ENCODE data around the gene FAM241B.
A peak's percentile ranks its signal among the peaks of the same experiment; 100 is the strongest.

The FAM241B gene

DNA sequence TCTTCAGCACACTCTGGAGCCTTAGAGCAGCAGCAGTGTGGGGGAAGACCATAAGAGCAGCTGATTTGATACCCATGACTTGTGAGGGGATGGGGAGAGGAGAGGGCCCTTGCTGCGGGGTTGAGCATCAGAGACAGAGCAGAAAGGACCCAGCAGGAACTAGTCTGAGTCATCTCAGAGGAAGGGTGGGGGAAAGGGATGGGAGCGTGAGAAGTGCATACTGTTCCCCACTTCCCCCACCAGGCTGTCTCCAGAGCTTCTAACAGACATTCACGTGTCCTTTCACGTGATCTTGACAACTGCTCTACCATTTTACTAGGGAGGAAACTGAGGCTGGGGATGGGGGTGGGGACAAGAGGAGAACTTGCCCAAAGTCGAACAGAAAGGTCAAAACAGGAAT lies 38.7 kb downstream of the FAM241B start:
- DNase-seq = no peak

- peak in 1 of 2 experiments; percentile 34 for DNase-seq
Observed at GRCh38 chr10:69669409-69669808, 39.4 kb downstream of the FAM241B start.

GRCh38 chr10:69673521-69673920 lies 43.5 kb downstream of the FAM241B start:
- peak in 1 of 2 experiments; percentile 23 for DNase-seq

DNA sequence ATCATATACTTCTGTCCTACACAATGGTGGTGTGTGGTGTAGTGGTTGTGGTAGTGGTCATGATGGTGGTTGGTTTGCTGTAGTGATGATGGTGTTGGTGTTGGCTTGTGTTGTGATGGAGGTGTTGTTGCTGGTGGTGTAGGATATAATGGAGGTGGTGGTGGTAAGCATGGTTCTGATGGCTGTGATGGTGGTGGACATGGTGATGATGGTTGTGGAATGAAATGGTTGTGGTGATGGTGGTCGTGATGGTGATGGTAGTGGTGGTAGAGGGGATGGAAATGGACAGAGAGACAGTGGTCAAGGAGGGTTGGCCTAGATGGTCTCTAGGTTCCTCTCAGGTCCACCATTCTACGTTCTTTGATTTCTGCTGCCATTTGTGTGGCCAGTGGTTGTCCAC lies 44.7 kb downstream of the FAM241B start:
- DNase-seq = no peak

- no peak for DNase-seq
Observed at GRCh38 chr10:69676301-69676700, 46.3 kb downstream of the FAM241B start.

DNA sequence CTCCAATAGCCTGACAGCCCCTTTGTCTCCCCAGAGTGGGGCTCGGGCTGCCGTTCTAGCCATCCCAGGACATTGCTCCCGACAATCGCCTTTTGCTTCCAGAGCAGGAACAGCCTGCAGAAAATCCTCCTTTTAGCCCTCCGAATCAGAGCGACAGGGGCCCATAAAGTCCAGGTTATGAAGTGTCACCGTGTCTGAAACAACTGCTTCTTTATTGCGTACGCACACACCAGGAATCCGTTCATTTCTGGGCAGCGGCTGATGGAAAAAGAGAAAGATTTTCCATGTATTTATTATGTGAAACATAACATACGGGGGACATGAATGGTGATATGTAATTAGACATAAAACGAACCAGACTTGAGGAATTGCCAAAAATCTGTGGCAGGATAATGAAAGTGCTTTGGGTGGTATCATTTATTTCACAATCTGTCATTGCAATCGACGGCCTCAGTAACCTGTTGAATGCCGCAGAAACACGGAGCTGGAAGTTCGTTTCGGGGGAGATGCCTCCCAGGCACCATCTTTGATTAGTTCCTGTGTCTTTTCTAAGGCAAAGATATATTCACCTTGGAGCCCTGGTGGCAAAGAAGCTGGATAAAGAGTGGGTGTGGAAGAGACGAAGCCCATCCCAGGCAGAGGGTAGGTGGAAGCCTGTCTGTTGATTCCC lies 48.1 kb downstream of the FAM241B start:
- no peak for DNase-seq

- DNase-seq = no peak
Observed at GRCh38 chr10:69679736-69680135, 49.7 kb downstream of the FAM241B start.

GRCh38 chr10:69680610-69681009 lies 50.6 kb downstream of the FAM241B start:
- DNase-seq = no peak

GRCh38 chr10:69681436-69681835 lies 51.4 kb downstream of the FAM241B start:
- no peak for DNase-seq

GRCh38 chr10:69682955-69683474 lies 53.0 kb downstream of the FAM241B start:
- no peak for DNase-seq

All from NCI-H524 (cell line).